Kidney (tissue), 14 donors: Measurements from ENCODE around the gene PCSK5. TPM values are rescaled to one million over a fixed set of nuclear protein-coding genes. Genes with fewer than 3 reads are reported as not detected.

Experiments
- DNase-seq, 5 donors: peaks; one replicate each; pipeline ENCODE4 v3.0.0-alpha.2; 2013 to 2020
- FAIRE-seq: peaks from 2 replicates; lab custom pipeline; 2012; peaks lifted over from hg19 to GRCh38; lab: Jason Lieb, UNC
- H3K27ac ChIP-seq, 2 donors: one replicate each; pipeline ENCODE4 v1.7.0; 2013; ENCODE audit warnings: low read depth in 2 of 2, low read length in 2 of 2, inconsistent platforms in 1 of 2
- H3K27me3 ChIP-seq: one replicate; pipeline ENCODE4 v1.7.1; 2013; ENCODE audit warnings: low read length, inconsistent platforms; ENCODE audit not compliant: control insufficient read depth, insufficient read depth
- H3K36me3 ChIP-seq, 3 donors: one replicate each; pipeline versions ENCODE4 v1.7.0 to v1.7.1; 2013; ENCODE audit warnings: low read length in 3 of 3, control low read depth in 1 of 3, inconsistent platforms in 1 of 3; ENCODE audit not compliant: insufficient read depth in 3 of 3, control insufficient read depth in 2 of 3
- H3K4me1 ChIP-seq, 3 donors: one replicate each; pipeline versions ENCODE4 v1.7.0 to v1.7.1; 2013; ENCODE audit warnings: low read length in 3 of 3, inconsistent platforms in 1 of 3, low read depth in 1 of 3; ENCODE audit not compliant: control insufficient read depth in 2 of 3, insufficient read depth in 2 of 3
- H3K4me3 ChIP-seq, 3 donors: one replicate each; pipeline versions ENCODE4 v1.7.0 to v1.8.1; 2013; ENCODE audit warnings: low read length in 3 of 3, control low read depth in 1 of 3, inconsistent platforms in 1 of 3
- H3K9ac ChIP-seq, 3 donors: one replicate each; pipeline versions ENCODE4 v1.7.0 to v1.7.1; 2013; ENCODE audit warnings: low read length in 3 of 3, control low read depth in 1 of 3, inconsistent platforms in 1 of 3
- H3K9me3 ChIP-seq, 3 donors: one replicate each; pipeline versions ENCODE4 v1.7.0 to v1.7.1; 2013; ENCODE audit warnings: low read length in 3 of 3, control low read depth in 1 of 3, inconsistent platforms in 1 of 3; ENCODE audit not compliant: control insufficient read depth in 2 of 3, insufficient read depth in 1 of 3
- intact Hi-C: fragments of 100-400 bp; cut with DNase I; formaldehyde crosslinking; loops from one replicate; pipeline ENCODE4 v1.11.1; 2022
- polyA plus RNA-seq: library from polyadenylated mRNA; stranded (reverse); fragments of 350-450 nt; fragmentation: Illumina TruSeq; extraction: RNeasy Lipid Tissue Mini Kit (QIAGEN cat#74804); gene quantifications from one replicate; pipeline ENCODE4 v1.2.3, GENCODE V29; 2014; ENCODE audit warnings: low read depth, low replicate concordance; ENCODE audit not compliant: insufficient read depth
- total RNA-seq: library from RNA; stranded (reverse); fragmentation: NEBNext Ultra II Directional; extraction: Animal tissue kit (Norgen Biotek cat#: 25700); gene quantifications from one replicate; pipeline ENCODE4 v1.2.1, GENCODE V29; 2021
- TF ChIP-seq, protein P1 (sequence below): IDR thresholded peaks from 3 replicates; pipeline ENCODE4 v1.5.1; 2012; ENCODE audit warnings: mild to moderate bottlenecking, moderate library complexity, borderline replicate concordance; ENCODE audit not compliant: insufficient read depth; ENCODE audit errors: extremely low read depth
- donor health status: control.
- donor health status: control.
- donor health status: control.
- donor health status: control.
- donor health status: control.
- donor health status: DM: yes; HTN: yes; CAD: no.
- donor health status: Normal renal cell carcinoma (clear cell type).

Gene PCSK5
- total and polyA plus RNA-seq, 2 donors from 2014 or later = 1.6 to 14.7 TPM

DNA sequence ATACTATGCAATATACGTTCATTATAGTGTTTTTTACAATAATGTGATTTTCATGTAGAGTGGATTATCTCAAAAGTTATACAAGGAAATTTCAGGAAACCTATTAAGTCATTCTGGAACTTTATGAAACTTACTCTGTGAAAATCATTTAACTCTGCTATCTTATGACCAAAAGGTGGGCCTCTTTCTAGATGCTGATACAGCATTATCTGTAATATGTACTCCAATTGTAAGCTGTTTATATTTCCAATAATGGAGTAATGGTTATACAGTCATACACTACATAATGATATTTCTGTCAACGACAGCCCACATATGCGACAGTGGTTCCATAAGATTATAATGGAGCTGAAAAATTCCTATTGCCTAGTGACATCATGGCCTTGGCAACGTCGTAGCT lies 18.8 kb upstream of the PCSK5 start:
- FAIRE-seq (no peak), DNase-seq (no peak)
- Histone ChIP-seq H3K36me3 (no peaks in the 10 kb centered on the region), H3K27ac (no peak overlapping the region), H3K27me3 (no peaks in the 10 kb centered on the region), H3K4me3 (no peak overlapping the region), H3K4me1 (no peaks in the 10 kb centered on the region), H3K9me3 (no peaks in the 10 kb centered on the region), H3K9ac (no peak overlapping the region)
- intact Hi-C loops = no loop called here
- TF ChIP-seq, protein P1, sequence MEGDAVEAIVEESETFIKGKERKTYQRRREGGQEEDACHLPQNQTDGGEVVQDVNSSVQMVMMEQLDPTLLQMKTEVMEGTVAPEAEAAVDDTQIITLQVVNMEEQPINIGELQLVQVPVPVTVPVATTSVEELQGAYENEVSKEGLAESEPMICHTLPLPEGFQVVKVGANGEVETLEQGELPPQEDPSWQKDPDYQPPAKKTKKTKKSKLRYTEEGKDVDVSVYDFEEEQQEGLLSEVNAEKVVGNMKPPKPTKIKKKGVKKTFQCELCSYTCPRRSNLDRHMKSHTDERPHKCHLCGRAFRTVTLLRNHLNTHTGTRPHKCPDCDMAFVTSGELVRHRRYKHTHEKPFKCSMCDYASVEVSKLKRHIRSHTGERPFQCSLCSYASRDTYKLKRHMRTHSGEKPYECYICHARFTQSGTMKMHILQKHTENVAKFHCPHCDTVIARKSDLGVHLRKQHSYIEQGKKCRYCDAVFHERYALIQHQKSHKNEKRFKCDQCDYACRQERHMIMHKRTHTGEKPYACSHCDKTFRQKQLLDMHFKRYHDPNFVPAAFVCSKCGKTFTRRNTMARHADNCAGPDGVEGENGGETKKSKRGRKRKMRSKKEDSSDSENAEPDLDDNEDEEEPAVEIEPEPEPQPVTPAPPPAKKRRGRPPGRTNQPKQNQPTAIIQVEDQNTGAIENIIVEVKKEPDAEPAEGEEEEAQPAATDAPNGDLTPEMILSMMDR = no peak

GRCh38 chr9:75873712-75874111 lies 16.8 kb upstream of the PCSK5 start:
- Histone ChIP-seq H3K27ac (no peak overlapping the region), H3K36me3 (no peaks in the 10 kb centered on the region), H3K4me1 (no peaks in the 10 kb centered on the region), H3K9ac (no peak overlapping the region), H3K4me3 (no peak overlapping the region), H3K9me3 (no peaks in the 10 kb centered on the region), H3K27me3 (no peaks in the 10 kb centered on the region)
- no peak for DNase-seq
- TF ChIP-seq, protein P1 = no peak
- intact Hi-C loops = no loop called here
- no peak for FAIRE-seq

- no peak for FAIRE-seq
- DNase-seq = no peak
These were observed 13.4 kb upstream of the PCSK5 start for GRCh38 chr9:75876999-75877640.

More at GRCh38 chr9:75876999-75877640, 13.4 kb upstream of the PCSK5 start:
- no peak overlapping the region for H3K4me3 ChIP-seq
- no peaks in the 10 kb centered on the region for H3K36me3 ChIP-seq
- TF ChIP-seq, protein P1 = no peak
- no peak overlapping the region for H3K9ac ChIP-seq
- intact Hi-C loops = no loop called here
- H3K9me3 ChIP-seq = no peaks in the 10 kb centered on the region
- no peaks in the 10 kb centered on the region for H3K27me3 ChIP-seq
- H3K4me1 ChIP-seq = no peaks in the 10 kb centered on the region
- H3K27ac ChIP-seq = no peak overlapping the region
